ENCODE data around the gene BIRC6.
A peak's percentile ranks its signal among the peaks of the same experiment; 100 is the strongest.

DNA sequence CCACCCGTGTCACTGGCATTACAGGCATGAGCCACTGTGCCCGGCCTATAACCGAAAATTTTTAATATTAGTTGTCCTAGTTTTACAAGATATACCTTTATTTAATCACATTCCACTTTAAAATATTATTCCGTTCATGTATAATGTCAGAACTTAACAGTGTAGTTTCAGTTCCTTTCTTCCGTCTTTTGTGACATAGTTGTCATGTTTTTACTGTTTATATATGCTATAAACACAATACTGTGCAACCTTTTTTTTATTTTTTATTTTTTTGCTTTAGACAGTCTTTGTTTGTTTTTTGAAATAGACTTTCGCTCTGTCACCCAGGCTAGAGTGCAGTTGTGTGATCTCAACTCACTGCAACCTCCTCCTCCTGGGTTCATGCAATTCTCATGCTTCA lies 141.5 kb downstream of the BIRC6 start:
- TF ChIP-seq POLR2AphosphoS5 (IDR thresholded peaks at IDR 0.05; ENCODE audit: low read depth, low read length) (no peak), POLR2A (IDR thresholded peaks at IDR 0.05; ENCODE audit: low read depth, low read length) (no peak), TAF1 (IDR thresholded peaks at IDR 0.05; ENCODE audit: low read depth, low read length) (no peak), SPI1 (IDR thresholded peaks at IDR 0.05; ENCODE audit: low read depth, low read length) (peak; percentile 30; the same call in 1 of the 2 replicates), PAX5 (IDR thresholded peaks at IDR 0.05; ENCODE audit: insufficient read depth, low read length, severe bottlenecking) (no peak)

Measured in GM12891 (cell line).